PC-3 (cell line): ENCODE data around the gene BLOC1S2. TPM values are rescaled to one million over a fixed set of nuclear protein-coding genes. Genes with fewer than 3 reads are reported as not detected.
A peak's percentile ranks its signal among the peaks of the same experiment; 100 is the strongest.

ENCODE experiments used
- ATAC-seq: fragments of 200-7000 bp; cut with Tn5 transposase; 2 replicates; pipeline ENCODE4 v1.9.1; 2020; ENCODE audit warnings: mild to moderate bottlenecking, moderate library complexity
- BruUV-seq: library from RNA; stranded (reverse); fragments of 400-500 nt; replicated peaks from 2 replicates; lab custom pipeline; 2021; lab: Mats Ljungman, UMichigan
- CTCF ChIA-PET: fragments of 300-600 bp; sonication (Branson Sonifier 250); formaldehyde crosslinking; loops from one replicate; lab custom pipeline; 2022; ENCODE audit warnings: antibody characterized with exemption; lab: Charles Lee
- POLR2A ChIA-PET: fragments of 300-600 bp; sonication (Branson Sonifier 250); formaldehyde crosslinking; loops from one replicate; lab custom pipeline; 2022; ENCODE audit warnings: antibody characterized with exemption; ENCODE audit not compliant: unreplicated experiment; lab: Charles Lee
- DNase-seq: peaks from one replicate; pipeline ENCODE4 v3.0.0-alpha.2; 2015
- H2AFZ ChIP-seq: fragments of 300-600 bp; sonication (generic); 2 replicates; pipeline ENCODE4 v1.6.0; 2016; ENCODE audit warnings: antibody characterized with exemption, low read length
- H3F3A ChIP-seq: fragments of 300-600 bp; sonication (generic); one replicate; pipeline ENCODE4 v1.6.0; 2017; ENCODE audit warnings: antibody characterized with exemption, low read length, control low read depth, mild to moderate bottlenecking; ENCODE audit not compliant: unreplicated experiment
- H3K27ac ChIP-seq: fragments of 300-600 bp; sonication (generic); 2 replicates; pipeline ENCODE4 v1.5.1; 2016; ENCODE audit warnings: mild to moderate bottlenecking, low read length
- H3K27me3 ChIP-seq: fragments of 300-600 bp; sonication (generic); 2 replicates; pipeline ENCODE4 v1.6.1; 2016; ENCODE audit warnings: low read length, mixed read lengths
- H3K36me3 ChIP-seq: fragments of 300-600 bp; sonication (generic); 2 replicates; pipeline ENCODE4 v1.6.1; 2016; ENCODE audit warnings: low read depth, mixed run types, low read length, mixed read lengths
- H3K4me1 ChIP-seq: fragments of 300-600 bp; sonication (generic); 2 replicates; pipeline ENCODE4 v1.5.1; 2016; ENCODE audit warnings: low read length; ENCODE audit not compliant: insufficient read depth
- H3K4me2 ChIP-seq: fragments of 300-600 bp; sonication (generic); 2 replicates; pipeline ENCODE4 v1.6.0; 2016; ENCODE audit warnings: low read length
- H3K4me3 ChIP-seq: fragments of 300-600 bp; sonication (generic); 2 replicates; pipeline ENCODE4 v1.5.1; 2016; ENCODE audit warnings: mild to moderate bottlenecking, low read length, mixed read lengths
- H3K79me2 ChIP-seq: fragments of 300-600 bp; sonication (generic); 2 replicates; pipeline ENCODE4 v1.6.1; 2017; ENCODE audit warnings: low read length, mixed read lengths
- H3K9ac ChIP-seq: fragments of 300-600 bp; sonication (generic); 2 replicates; pipeline ENCODE4 v1.6.0; 2016; ENCODE audit warnings: mild to moderate bottlenecking, low read length
- H3K9me2 ChIP-seq: fragments of 300-600 bp; sonication (generic); replicated peaks from 2 replicates; pipeline ENCODE4 v1.6.1; 2016; ENCODE audit warnings: mixed run types, low read length, mixed read lengths
- H3K9me3 ChIP-seq: fragments of 300-600 bp; sonication (generic); 2 replicates; pipeline ENCODE4 v1.6.1; 2016; ENCODE audit warnings: low read length, mixed read lengths
- H4K20me1 ChIP-seq: fragments of 300-600 bp; sonication (generic); 2 replicates; pipeline ENCODE4 v1.6.1; 2016; ENCODE audit warnings: low read length, mixed read lengths
- CTCF ChIP-seq: fragments of 300-600 bp; sonication (generic); conservative IDR thresholded peaks from 2 replicates; pipeline ENCODE4 v1.5.1; 2017; ENCODE audit warnings: antibody characterized with exemption, low read depth, mild to moderate bottlenecking, low read length
- EZH2 ChIP-seq: fragments of 300-600 bp; sonication (generic); IDR thresholded peaks from one replicate; pipeline ENCODE4 v1.6.1; 2017; ENCODE audit warnings: antibody characterized with exemption, mild to moderate bottlenecking, low read length; ENCODE audit not compliant: unreplicated experiment
- EZH2phosphoT487 ChIP-seq: fragments of 300-600 bp; sonication (generic); IDR thresholded peaks from 2 replicates; pipeline ENCODE4 v1.6.1; 2018; ENCODE audit warnings: mild to moderate bottlenecking, antibody characterized with exemption, low read length, borderline replicate concordance
- intact Hi-C: fragments of 100-400 bp; cut with micrococcal nuclease; formaldehyde crosslinking; loops from 2 replicates; pipeline ENCODE4 v1.9.0; 2023
- total RNA-seq: library from RNA; depleted of rRNA; stranded (reverse); fragments of >200 nt; gene quantifications from 2 replicates; pipeline ENCODE4 v1.2.3, GENCODE V29; 2014

BLOC1S2 gene
- total RNA-seq, 1 experiment from 2014 or later, result 46.4 TPM

DNA sequence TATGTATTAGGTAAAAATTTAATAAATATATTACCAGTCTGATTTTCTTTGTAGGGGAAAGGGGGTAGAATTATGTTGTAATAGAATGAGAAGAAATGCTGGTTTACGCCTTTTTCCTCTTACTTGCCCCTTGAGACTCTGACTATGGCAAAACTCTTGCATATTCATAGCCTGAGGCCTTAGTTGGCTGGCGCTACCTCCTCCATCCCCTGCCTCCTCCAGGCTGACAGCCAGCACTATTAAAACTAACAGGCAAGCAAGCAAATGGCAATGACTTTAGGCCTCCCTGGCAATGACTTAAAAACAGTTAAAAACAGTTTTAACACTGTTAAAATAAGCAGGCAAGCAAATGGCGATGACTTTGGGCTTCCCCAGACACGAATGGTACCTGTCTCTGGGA is 29.1 kb upstream of the BLOC1S2 start:
- DNase-seq (no peak), ATAC-seq (no peak)
- no peak overlapping the region for H3K9ac ChIP-seq
- intact Hi-C loops, result no loop called here
- no peaks in the 10 kb centered on the region for H3K79me2 ChIP-seq
- BruUV-seq, result no TSS peak
- H3K9me3 ChIP-seq, result no peaks in the 10 kb centered on the region
- H3K4me3 ChIP-seq, result no peak overlapping the region
- TF ChIP-seq EZH2 (no peak), EZH2phosphoT487 (no peak), CTCF (no peak)
- no peaks in the 10 kb centered on the region for H3F3A ChIP-seq
- no peaks in the 10 kb centered on the region for H4K20me1 ChIP-seq
- no peak overlapping the region for H3K27ac ChIP-seq
- no peaks in the 10 kb centered on the region for H3K36me3 ChIP-seq
- H2AFZ ChIP-seq, result no peak overlapping the region
- no peaks in the 10 kb centered on the region for H3K9me2 ChIP-seq
- no peak overlapping the region for H3K4me2 ChIP-seq
- ChIA-PET CTCF (no interaction called here), POLR2A (no interaction called here)
- H3K4me1 ChIP-seq, result no peaks in the 10 kb centered on the region
- H3K27me3 ChIP-seq, result peaks cover 9% of the 10 kb centered on the region

DNA sequence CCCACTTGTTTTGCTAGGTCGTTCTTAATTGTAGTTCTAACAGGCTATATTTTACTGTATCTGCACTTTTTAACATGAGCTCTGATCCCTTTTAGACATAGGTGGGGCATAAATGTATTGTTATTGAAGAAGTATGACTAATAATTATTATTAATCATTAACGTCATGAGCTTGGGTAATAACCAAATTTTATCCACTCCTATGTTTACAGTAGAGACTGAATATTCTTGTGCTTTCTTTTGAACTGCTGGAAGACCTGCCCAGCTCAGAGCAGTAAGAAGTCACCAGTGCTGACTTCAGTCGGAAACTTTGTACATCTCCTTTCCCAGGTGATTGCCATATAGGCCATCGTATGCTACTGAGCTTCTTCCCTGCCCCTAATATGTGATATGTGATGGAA is 24.8 kb upstream of the BLOC1S2 start:
- Histone ChIP-seq H3K9ac (no peak overlapping the region), H4K20me1 (no peaks in the 10 kb centered on the region), H3K36me3 (no peaks in the 10 kb centered on the region), H3K27ac (no peak overlapping the region), H3F3A (no peaks in the 10 kb centered on the region), H3K9me3 (no peaks in the 10 kb centered on the region), H3K4me2 (no peak overlapping the region), H3K79me2 (no peaks in the 10 kb centered on the region), H3K4me3 (no peak overlapping the region), H3K4me1 (peaks cover 5% of the 10 kb centered on the region; the same call in 1 of the 2 replicates), H3K27me3 (peaks cover 9% of the 10 kb centered on the region), H3K9me2 (no peaks in the 10 kb centered on the region), H2AFZ (no peak overlapping the region)
- BruUV-seq, result no TSS peak
- ChIA-PET CTCF (no interaction called here), POLR2A (no interaction called here)
- no peak for DNase-seq
- TF ChIP-seq CTCF (no peak), EZH2 (no peak), EZH2phosphoT487 (no peak)
- no peak for ATAC-seq
- intact Hi-C loops, result no loop called here

- ChIA-PET CTCF (interaction anchor here (0.6 kb wide), 1 partner anchor 201 kb away, joined by 4 read pairs; no protein-coding TSS in a partner anchor), POLR2A (no interaction called here)
- Histone ChIP-seq H3K9me3 (no peaks in the 10 kb centered on the region), H3K27ac (no peak overlapping the region), H3K9me2 (no peaks in the 10 kb centered on the region), H3K36me3 (no peaks in the 10 kb centered on the region), H3K4me3 (no peak overlapping the region), H3K79me2 (no peaks in the 10 kb centered on the region), H4K20me1 (no peaks in the 10 kb centered on the region), H3F3A (no peaks in the 10 kb centered on the region), H2AFZ (no peak overlapping the region), H3K4me2 (0 out of 2 replicates have a peak overlapping the region, but pooled peaks have one; percentile 13), H3K27me3 (peaks cover 2% of the 10 kb centered on the region; the same call in 1 of the 2 replicates), H3K9ac (no peak overlapping the region), H3K4me1 (peaks cover 5% of the 10 kb centered on the region; the same call in 1 of the 2 replicates)
- DNase-seq, result peak; percentile 48
- TF ChIP-seq EZH2 (no peak), EZH2phosphoT487 (no peak), CTCF (no peak)
- no TSS peak for BruUV-seq
- ATAC-seq, result peak; percentile 38
- intact Hi-C loops, result no loop called here
These were observed 21.2 kb upstream of the BLOC1S2 start for GRCh38 chr10:100307684-100308083.
